Measurements from ENCODE around the gene UIMC1. TPM values are rescaled to one million over a fixed set of nuclear protein-coding genes. Genes with fewer than 3 reads are reported as not detected.

Gene UIMC1
- total RNA-seq, 2 experiments from 2014 or later: 53.4 to 54.6 TPM

- CTCF ChIA-PET: interaction anchor here (1.4 kb wide), 1 partner anchor 239 kb away, joined by 7 read pairs; no protein-coding TSS in a partner anchor
- DNase-seq: no peak
- peaks cover 2% of the 10 kb centered on the region for H3K9me3 Mint-ChIP-seq
- no peak within 1 kb of the TSS for H3K27ac Mint-ChIP-seq
- H3K4me1 Mint-ChIP-seq (ENCODE audit: low read depth): peaks cover 51% of the 10 kb centered on the region
- intact Hi-C loops (cut with micrococcal nuclease): no loop called here
- no peaks in the 10 kb centered on the region for H3K27me3 Mint-ChIP-seq (ENCODE audit: low read depth)
- H3K4me3 Mint-ChIP-seq: no peak within 1 kb of the TSS
- peaks cover 6% of the 10 kb centered on the region for H3K36me3 Mint-ChIP-seq (ENCODE audit: low read depth)
Observed at GRCh38 chr5:176899296-176899891, 107.2 kb downstream of the UIMC1 start, which contains the start of gene HK3. HK3 (minus strand) TSS chr5:176899346; CDS start chr5:176896159, 3,187 bp downstream.

- no peak overlapping the region for H3K4me3 Mint-ChIP-seq
- no peak for DNase-seq
- no peak overlapping the region for H3K27ac Mint-ChIP-seq
- CTCF ChIA-PET: interaction anchor here (1.6 kb wide), 1 partner anchor 237 kb away, joined by 7 read pairs; no protein-coding TSS in a partner anchor
- no peaks in the 10 kb centered on the region for H3K27me3 Mint-ChIP-seq (ENCODE audit: low read depth)
- H3K4me1 Mint-ChIP-seq (ENCODE audit: low read depth): peaks cover 49% of the 10 kb centered on the region
- intact Hi-C loops (cut with micrococcal nuclease): no loop called here
- H3K36me3 Mint-ChIP-seq (ENCODE audit: low read depth): peaks cover 6% of the 10 kb centered on the region
- peaks cover 2% of the 10 kb centered on the region for H3K9me3 Mint-ChIP-seq
Observed at GRCh38 chr5:176897263-176897662, 109.3 kb downstream of the UIMC1 start.

GRCh38 chr5:176895831-176896230 is 110.7 kb downstream of the UIMC1 start:
- Mint-ChIP-seq H3K4me1 (ENCODE audit: low read depth) (peaks cover 35% of the 10 kb centered on the region), H3K4me3 (no peak overlapping the region), H3K27me3 (ENCODE audit: low read depth) (no peaks in the 10 kb centered on the region), H3K9me3 (no peaks in the 10 kb centered on the region), H3K36me3 (ENCODE audit: low read depth) (peaks cover under 1% of the 10 kb centered on the region), H3K27ac (no peak overlapping the region)
- CTCF ChIA-PET: interaction anchor here (0.9 kb wide), 1 partner anchor 236 kb away, joined by 3 read pairs; no protein-coding TSS in a partner anchor
- intact Hi-C loops (cut with micrococcal nuclease): no loop called here
- DNase-seq: no peak

- CTCF ChIA-PET: interaction anchor here (0.6 kb wide), 1 partner anchor 220 kb away, joined by 4 read pairs; no protein-coding TSS in a partner anchor
- H3K27me3 Mint-ChIP-seq (ENCODE audit: low read depth): no peaks in the 10 kb centered on the region
- H3K27ac Mint-ChIP-seq: no peak overlapping the region
- H3K4me1 Mint-ChIP-seq (ENCODE audit: low read depth): peaks cover 21% of the 10 kb centered on the region
- DNase-seq: no peak
- no peak overlapping the region for H3K4me3 Mint-ChIP-seq
- no peaks in the 10 kb centered on the region for H3K36me3 Mint-ChIP-seq (ENCODE audit: low read depth)
- intact Hi-C loops (cut with micrococcal nuclease): no loop called here
- H3K9me3 Mint-ChIP-seq: no peaks in the 10 kb centered on the region
Observed at GRCh38 chr5:176894298-176894697, 112.3 kb downstream of the UIMC1 start.

GRCh38 chr5:176892663-176893062 is 113.9 kb downstream of the UIMC1 start:
- Mint-ChIP-seq H3K27me3 (ENCODE audit: low read depth) (no peaks in the 10 kb centered on the region), H3K9me3 (no peaks in the 10 kb centered on the region), H3K36me3 (ENCODE audit: low read depth) (no peaks in the 10 kb centered on the region), H3K4me1 (ENCODE audit: low read depth) (peaks cover 14% of the 10 kb centered on the region), H3K4me3 (no peak overlapping the region), H3K27ac (no peak overlapping the region)
- intact Hi-C loops (cut with micrococcal nuclease): no loop called here
- CTCF ChIA-PET: no interaction called here
- DNase-seq: no peak

GRCh38 chr5:176891331-176891958 is 115.1 kb downstream of the UIMC1 start:
- Mint-ChIP-seq H3K4me3 (no peak overlapping the region), H3K27me3 (ENCODE audit: low read depth) (no peaks in the 10 kb centered on the region), H3K9me3 (no peaks in the 10 kb centered on the region), H3K36me3 (ENCODE audit: low read depth) (no peaks in the 10 kb centered on the region), H3K4me1 (ENCODE audit: low read depth) (peaks cover 2% of the 10 kb centered on the region), H3K27ac (no peak overlapping the region)
- CTCF ChIA-PET: interaction anchor here (0.7 kb wide), 1 partner anchor 321 kb away, joined by 3 read pairs; no protein-coding TSS in a partner anchor
- intact Hi-C loops (cut with micrococcal nuclease): no loop called here
- no peak for DNase-seq

GRCh38 chr5:176890455-176891330 is 115.9 kb downstream of the UIMC1 start:
- peak; percentile 2 for DNase-seq
- H3K9me3 Mint-ChIP-seq: no peaks in the 10 kb centered on the region
- H3K27me3 Mint-ChIP-seq (ENCODE audit: low read depth): no peaks in the 10 kb centered on the region
- no peaks in the 10 kb centered on the region for H3K4me1 Mint-ChIP-seq (ENCODE audit: low read depth)
- no peaks in the 10 kb centered on the region for H3K36me3 Mint-ChIP-seq (ENCODE audit: low read depth)
- H3K4me3 Mint-ChIP-seq: no peak overlapping the region
- CTCF ChIA-PET: no interaction called here
- H3K27ac Mint-ChIP-seq: no peak overlapping the region
- intact Hi-C loops (cut with micrococcal nuclease): no loop called here

- Mint-ChIP-seq H3K9me3 (no peaks in the 10 kb centered on the region), H3K36me3 (ENCODE audit: low read depth) (no peaks in the 10 kb centered on the region), H3K4me1 (ENCODE audit: low read depth) (peaks cover 3% of the 10 kb centered on the region), H3K27ac (no peak overlapping the region), H3K27me3 (ENCODE audit: low read depth) (no peaks in the 10 kb centered on the region), H3K4me3 (no peak overlapping the region)
- DNase-seq: peak; percentile 1
- CTCF ChIA-PET: no interaction called here
- intact Hi-C loops (cut with micrococcal nuclease): no loop called here
Observed at GRCh38 chr5:176889321-176890280, 117.0 kb downstream of the UIMC1 start.

- no peak overlapping the region for H3K4me3 Mint-ChIP-seq
- H3K4me1 Mint-ChIP-seq (ENCODE audit: low read depth): peaks cover 4% of the 10 kb centered on the region
- H3K27ac Mint-ChIP-seq: no peak overlapping the region
- no peak for DNase-seq
- H3K27me3 Mint-ChIP-seq (ENCODE audit: low read depth): no peaks in the 10 kb centered on the region
- intact Hi-C loops (cut with micrococcal nuclease): no loop called here
- H3K36me3 Mint-ChIP-seq (ENCODE audit: low read depth): no peaks in the 10 kb centered on the region
- no peaks in the 10 kb centered on the region for H3K9me3 Mint-ChIP-seq
- CTCF ChIA-PET: no interaction called here
Observed at GRCh38 chr5:176888865-176889165, 117.8 kb downstream of the UIMC1 start.

GRCh38 chr5:176888016-176888864 is 118.3 kb downstream of the UIMC1 start:
- Mint-ChIP-seq H3K27ac (no peak overlapping the region), H3K4me1 (ENCODE audit: low read depth) (peaks cover 4% of the 10 kb centered on the region), H3K27me3 (ENCODE audit: low read depth) (no peaks in the 10 kb centered on the region), H3K36me3 (ENCODE audit: low read depth) (no peaks in the 10 kb centered on the region), H3K4me3 (no peak overlapping the region), H3K9me3 (no peaks in the 10 kb centered on the region)
- DNase-seq: no peak
- intact Hi-C loops (cut with micrococcal nuclease): no loop called here
- CTCF ChIA-PET: no interaction called here

- Mint-ChIP-seq H3K4me3 (no peak overlapping the region), H3K27ac (no peak overlapping the region), H3K36me3 (ENCODE audit: low read depth) (no peaks in the 10 kb centered on the region), H3K9me3 (no peaks in the 10 kb centered on the region), H3K27me3 (ENCODE audit: low read depth) (no peaks in the 10 kb centered on the region), H3K4me1 (ENCODE audit: low read depth) (peaks cover 4% of the 10 kb centered on the region)
- CTCF ChIA-PET: no interaction called here
- intact Hi-C loops (cut with micrococcal nuclease): no loop called here
- no peak for DNase-seq
Observed at GRCh38 chr5:176887252-176887849, 119.2 kb downstream of the UIMC1 start.

All from activated naive CD4-positive, alpha-beta T cell treated with anti-CD3 and anti-CD28 coated beads for 36 hours (primary cell).